Nephron progenitor cell (in vitro differentiated cells): ENCODE measurements around the gene TBC1D19.
"Not testable (repeated sequence)": the region's sequence is repeated elsewhere in the genome, so short reads cannot be mapped to it uniquely, and the experiment has no call there.

Experiments
- DNase-seq: peaks from one replicate; pipeline ENCODE4 v3.0.0; 2021
- H3K27ac Mint-ChIP-seq: 2 replicates; pipeline ENCODE4 v1.8.0; 2021; ENCODE audit warnings: mild to moderate bottlenecking, moderate library complexity, mixed read lengths
- H3K27me3 Mint-ChIP-seq: 2 replicates; pipeline ENCODE4 v1.8.0; 2021; ENCODE audit warnings: mild to moderate bottlenecking, low read depth, mixed read lengths; ENCODE audit not compliant: poor library complexity
- H3K36me3 Mint-ChIP-seq: 2 replicates; pipeline ENCODE4 v1.8.0; 2021; ENCODE audit warnings: low read depth, mixed read lengths
- H3K4me1 Mint-ChIP-seq: 2 replicates; pipeline ENCODE4 v1.8.0; 2021; ENCODE audit warnings: mixed read lengths
- H3K4me3 Mint-ChIP-seq: 2 replicates; pipeline ENCODE4 v1.8.0; 2021; ENCODE audit warnings: mild to moderate bottlenecking, moderate library complexity, mixed read lengths
- H3K9me3 Mint-ChIP-seq: 2 replicates; pipeline ENCODE4 v1.8.0; 2021; ENCODE audit warnings: mild to moderate bottlenecking, moderate library complexity, mixed read lengths
- TF ChIP-seq, protein P1 (sequence below): fragments of 200-600 bp; sonication (generic); IDR thresholded peaks from 2 replicates; pipeline ENCODE4 v1.5.0; 2021; ENCODE audit warnings: antibody characterized with exemption

TBC1D19 gene

DNA sequence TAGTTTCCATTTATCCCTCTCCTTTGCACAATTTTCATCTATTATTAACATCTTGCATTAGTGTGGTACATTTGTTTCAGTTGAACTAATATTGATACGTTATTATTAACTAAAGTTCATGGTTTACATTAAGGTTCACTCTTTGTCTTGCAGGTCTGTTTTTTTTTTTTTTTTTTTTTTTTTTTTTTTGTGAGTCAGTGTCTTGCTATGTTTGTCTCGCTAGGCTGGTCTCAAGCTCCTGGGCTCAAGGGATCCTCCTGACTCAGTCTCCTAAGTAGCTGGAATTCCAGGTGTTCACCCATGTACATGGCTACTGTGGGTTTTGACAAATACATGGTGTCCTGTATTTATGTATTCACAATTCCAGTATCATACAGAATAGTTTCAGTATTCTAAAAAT lies 6.8 kb downstream of the TBC1D19 start:
- Mint-ChIP-seq H3K9me3 (peaks cover 60% of the 10 kb centered on the region), H3K27me3 (no peaks in the 10 kb centered on the region), H3K27ac (no peak overlapping the region), H3K4me3 (no peak overlapping the region), H3K36me3 (peaks cover 54% of the 10 kb centered on the region), H3K4me1 (no peaks in the 10 kb centered on the region)
- DNase-seq = no peak
- TF ChIP-seq, protein P1, sequence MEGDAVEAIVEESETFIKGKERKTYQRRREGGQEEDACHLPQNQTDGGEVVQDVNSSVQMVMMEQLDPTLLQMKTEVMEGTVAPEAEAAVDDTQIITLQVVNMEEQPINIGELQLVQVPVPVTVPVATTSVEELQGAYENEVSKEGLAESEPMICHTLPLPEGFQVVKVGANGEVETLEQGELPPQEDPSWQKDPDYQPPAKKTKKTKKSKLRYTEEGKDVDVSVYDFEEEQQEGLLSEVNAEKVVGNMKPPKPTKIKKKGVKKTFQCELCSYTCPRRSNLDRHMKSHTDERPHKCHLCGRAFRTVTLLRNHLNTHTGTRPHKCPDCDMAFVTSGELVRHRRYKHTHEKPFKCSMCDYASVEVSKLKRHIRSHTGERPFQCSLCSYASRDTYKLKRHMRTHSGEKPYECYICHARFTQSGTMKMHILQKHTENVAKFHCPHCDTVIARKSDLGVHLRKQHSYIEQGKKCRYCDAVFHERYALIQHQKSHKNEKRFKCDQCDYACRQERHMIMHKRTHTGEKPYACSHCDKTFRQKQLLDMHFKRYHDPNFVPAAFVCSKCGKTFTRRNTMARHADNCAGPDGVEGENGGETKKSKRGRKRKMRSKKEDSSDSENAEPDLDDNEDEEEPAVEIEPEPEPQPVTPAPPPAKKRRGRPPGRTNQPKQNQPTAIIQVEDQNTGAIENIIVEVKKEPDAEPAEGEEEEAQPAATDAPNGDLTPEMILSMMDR = no peak

DNA sequence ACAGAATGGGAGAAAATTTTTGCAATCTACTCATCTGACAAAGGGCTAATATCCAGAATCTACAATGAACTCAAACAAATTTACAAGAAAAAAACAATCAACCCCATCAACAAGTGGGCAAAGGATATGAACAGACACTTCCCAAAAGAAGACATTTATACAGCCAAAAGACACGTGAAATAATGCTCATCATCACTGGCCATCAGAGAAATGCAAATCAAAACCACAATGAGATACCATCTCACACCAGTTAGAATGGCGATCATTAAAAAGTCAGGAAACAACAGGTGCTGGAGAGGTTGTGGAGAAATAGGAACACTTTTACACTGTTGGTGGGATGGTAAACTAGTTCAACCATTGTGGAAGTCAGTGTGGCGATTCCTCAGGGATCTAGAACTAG lies 9.7 kb downstream of the TBC1D19 start:
- H3K4me3 Mint-ChIP-seq, H3K4me1 Mint-ChIP-seq, DNase-seq, H3K27ac Mint-ChIP-seq, H3K27me3 Mint-ChIP-seq: not testable (repeated sequence)
- H3K36me3 Mint-ChIP-seq = peaks cover 30% of the 10 kb centered on the region
- peaks cover 38% of the 10 kb centered on the region for H3K9me3 Mint-ChIP-seq

DNA sequence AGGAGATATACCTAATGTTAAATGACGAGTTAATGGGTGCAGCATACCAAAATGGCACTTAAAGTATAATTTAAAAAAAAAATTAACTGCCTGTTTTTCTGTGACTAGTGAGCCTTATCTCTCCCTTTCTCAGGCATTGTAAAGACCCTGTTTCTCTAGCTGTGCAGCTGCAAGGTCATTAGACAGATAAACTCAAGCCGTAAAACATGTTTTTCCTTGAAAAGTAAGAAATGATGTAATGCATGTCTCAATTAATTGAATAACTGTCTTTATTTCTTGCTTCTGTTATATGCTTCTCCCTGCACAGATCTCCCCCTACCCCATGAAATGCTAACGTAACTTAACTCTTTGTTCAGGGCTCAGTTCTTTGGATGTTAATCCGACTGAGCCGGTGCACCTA lies 10.5 kb downstream of the TBC1D19 start:
- TF ChIP-seq, protein P1 = no peak
- peaks cover 24% of the 10 kb centered on the region for H3K36me3 Mint-ChIP-seq
- DNase-seq = no peak
- H3K4me1 Mint-ChIP-seq = no peaks in the 10 kb centered on the region
- H3K9me3 Mint-ChIP-seq = peaks cover 33% of the 10 kb centered on the region
- H3K27me3 Mint-ChIP-seq = no peaks in the 10 kb centered on the region
- H3K4me3 Mint-ChIP-seq = no peak overlapping the region
- no peak overlapping the region for H3K27ac Mint-ChIP-seq

DNA sequence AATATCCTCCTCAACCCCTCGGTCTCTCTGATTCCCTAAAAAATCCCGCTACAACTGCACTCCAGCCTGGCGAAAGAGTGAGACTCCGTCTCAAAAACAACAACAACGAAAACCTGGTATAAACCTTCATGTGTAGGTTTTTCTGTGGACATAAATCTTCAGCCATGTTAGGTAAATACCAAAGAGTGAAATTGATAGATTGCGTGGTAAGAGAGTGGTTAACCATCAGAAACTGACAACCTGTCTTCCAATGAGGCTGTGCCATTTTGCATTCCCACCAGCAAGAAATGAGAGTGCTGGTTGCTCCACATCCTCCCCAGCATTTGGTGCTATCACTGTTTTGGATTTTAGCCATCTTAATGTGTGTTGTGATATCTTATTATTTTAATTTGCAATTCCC lies 10.9 kb downstream of the TBC1D19 start:
- no peak overlapping the region for H3K27ac Mint-ChIP-seq
- TF ChIP-seq, protein P1 = no peak
- peaks cover 22% of the 10 kb centered on the region for H3K36me3 Mint-ChIP-seq
- H3K27me3 Mint-ChIP-seq = no peaks in the 10 kb centered on the region
- no peak overlapping the region for H3K4me3 Mint-ChIP-seq
- no peak for DNase-seq
- peaks cover 30% of the 10 kb centered on the region for H3K9me3 Mint-ChIP-seq
- no peaks in the 10 kb centered on the region for H3K4me1 Mint-ChIP-seq

DNA sequence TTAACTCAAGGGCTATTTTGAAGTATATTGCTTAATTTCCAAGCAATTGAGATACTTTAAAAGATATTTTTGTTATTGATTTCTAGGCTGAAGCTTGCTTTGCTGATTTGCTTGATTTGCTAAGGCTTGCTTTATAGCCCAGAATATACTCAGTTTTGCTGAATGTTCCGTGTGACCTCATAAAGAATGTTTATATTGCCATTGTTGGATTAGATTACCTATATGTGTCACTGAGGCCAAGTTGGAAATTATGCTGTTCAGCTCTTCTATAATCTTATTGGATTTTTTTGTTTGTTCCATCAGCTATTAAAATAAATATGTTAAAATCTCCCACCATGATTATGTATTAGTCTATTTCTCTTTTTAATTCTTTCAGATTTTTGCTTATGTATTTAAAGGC lies 13.0 kb downstream of the TBC1D19 start:
- H3K27me3 Mint-ChIP-seq = no peaks in the 10 kb centered on the region
- no peak overlapping the region for H3K27ac Mint-ChIP-seq
- peaks cover 23% of the 10 kb centered on the region for H3K9me3 Mint-ChIP-seq
- TF ChIP-seq, protein P1 = no peak
- no peaks in the 10 kb centered on the region for H3K4me1 Mint-ChIP-seq
- no peak for DNase-seq
- H3K36me3 Mint-ChIP-seq = peaks cover 6% of the 10 kb centered on the region
- H3K4me3 Mint-ChIP-seq = no peak overlapping the region

DNA sequence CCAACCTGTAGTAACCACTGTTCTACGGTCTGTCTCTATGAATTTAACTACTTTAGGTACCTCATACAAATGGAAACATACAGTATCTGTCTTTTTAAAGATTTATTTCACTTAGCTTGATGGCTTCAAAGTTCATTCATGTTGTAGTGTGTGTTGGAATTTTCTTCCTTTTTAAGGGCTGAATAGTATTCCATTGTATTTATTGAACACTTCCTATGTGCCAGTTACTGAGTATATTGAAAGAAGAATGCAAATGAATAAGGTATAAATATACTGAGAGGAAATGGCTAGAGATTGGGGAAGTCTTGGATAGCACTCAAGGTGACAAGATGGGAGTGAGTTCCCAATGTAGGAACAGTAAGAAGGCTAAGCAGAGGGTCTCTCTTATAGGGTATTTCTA lies 17.3 kb downstream of the TBC1D19 start:
- Mint-ChIP-seq H3K4me3 (no peak overlapping the region), H3K9me3 (peaks cover 8% of the 10 kb centered on the region), H3K4me1 (no peaks in the 10 kb centered on the region), H3K27me3 (no peaks in the 10 kb centered on the region), H3K36me3 (no peaks in the 10 kb centered on the region), H3K27ac (no peak overlapping the region)
- no peak for DNase-seq
- TF ChIP-seq, protein P1 = no peak
